Dedifferentiated amniotic fluid mesenchymal stem cell (primary cell): ENCODE results near the gene UNC45A.
"Not testable (repeated sequence)": the region's sequence is repeated elsewhere in the genome, so short reads cannot be mapped to it uniquely, and the experiment has no call there.

Source experiments
- DNase-seq: peaks from one replicate; pipeline ENCODE4 v3.0.0-alpha.2; 2016; ENCODE audit errors: extremely low spot score

The UNC45A gene, protein sequence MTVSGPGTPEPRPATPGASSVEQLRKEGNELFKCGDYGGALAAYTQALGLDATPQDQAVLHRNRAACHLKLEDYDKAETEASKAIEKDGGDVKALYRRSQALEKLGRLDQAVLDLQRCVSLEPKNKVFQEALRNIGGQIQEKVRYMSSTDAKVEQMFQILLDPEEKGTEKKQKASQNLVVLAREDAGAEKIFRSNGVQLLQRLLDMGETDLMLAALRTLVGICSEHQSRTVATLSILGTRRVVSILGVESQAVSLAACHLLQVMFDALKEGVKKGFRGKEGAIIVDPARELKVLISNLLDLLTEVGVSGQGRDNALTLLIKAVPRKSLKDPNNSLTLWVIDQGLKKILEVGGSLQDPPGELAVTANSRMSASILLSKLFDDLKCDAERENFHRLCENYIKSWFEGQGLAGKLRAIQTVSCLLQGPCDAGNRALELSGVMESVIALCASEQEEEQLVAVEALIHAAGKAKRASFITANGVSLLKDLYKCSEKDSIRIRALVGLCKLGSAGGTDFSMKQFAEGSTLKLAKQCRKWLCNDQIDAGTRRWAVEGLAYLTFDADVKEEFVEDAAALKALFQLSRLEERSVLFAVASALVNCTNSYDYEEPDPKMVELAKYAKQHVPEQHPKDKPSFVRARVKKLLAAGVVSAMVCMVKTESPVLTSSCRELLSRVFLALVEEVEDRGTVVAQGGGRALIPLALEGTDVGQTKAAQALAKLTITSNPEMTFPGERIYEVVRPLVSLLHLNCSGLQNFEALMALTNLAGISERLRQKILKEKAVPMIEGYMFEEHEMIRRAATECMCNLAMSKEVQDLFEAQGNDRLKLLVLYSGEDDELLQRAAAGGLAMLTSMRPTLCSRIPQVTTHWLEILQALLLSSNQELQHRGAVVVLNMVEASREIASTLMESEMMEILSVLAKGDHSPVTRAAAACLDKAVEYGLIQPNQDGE

DNA sequence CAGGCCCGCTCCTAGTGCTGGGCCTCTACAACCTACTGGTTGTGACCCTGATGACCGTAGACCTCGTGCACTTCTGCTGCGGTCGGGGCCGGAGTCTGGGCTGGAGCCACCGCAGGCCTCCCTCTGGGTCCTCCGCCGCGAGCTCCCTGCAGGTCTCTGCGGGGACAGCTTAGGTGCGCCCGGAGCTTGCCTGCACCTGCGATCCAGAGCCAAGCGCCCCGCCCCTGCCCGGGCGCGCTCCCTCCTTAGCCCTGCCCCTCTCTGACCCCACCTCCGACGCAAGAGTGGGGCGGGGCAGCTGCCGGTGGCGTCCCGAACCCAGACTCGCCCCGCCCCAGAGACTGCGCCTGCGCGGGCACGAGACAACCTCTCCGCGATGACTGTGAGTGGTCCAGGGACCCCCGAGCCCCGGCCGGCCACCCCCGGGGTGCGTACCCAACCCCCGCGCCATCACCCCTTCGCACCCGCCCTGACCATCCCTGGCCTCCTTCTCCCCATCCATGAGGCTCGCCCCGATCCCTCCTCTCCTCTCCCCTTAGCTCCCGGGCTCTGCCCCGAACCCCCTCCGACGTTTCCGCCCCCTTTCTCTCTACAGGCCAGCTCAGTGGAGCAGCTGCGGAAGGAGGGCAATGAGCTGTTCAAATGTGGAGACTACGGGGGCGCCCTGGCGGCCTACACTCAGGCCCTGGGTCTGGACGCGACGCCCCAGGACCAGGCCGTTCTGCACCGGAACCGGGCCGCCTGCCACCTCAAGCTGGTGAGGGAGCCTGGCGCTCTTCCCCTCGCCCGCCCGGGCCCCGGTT lies at the start of gene UNC45A:
Gene UNC45A (plus strand): TSS at position 337 of the 803 bp plus-strand sequence. CDS start 40 bp downstream, at position 377.
- peak; percentile 57 for DNase-seq

- DNase-seq: peak; percentile 36
Observed at GRCh38 chr15:90885432-90886290, 49.4 kb upstream of the UNC45A start.

- DNase-seq: no peak
Observed at GRCh38 chr15:90886291-90886614, 48.8 kb upstream of the UNC45A start.

DNA sequence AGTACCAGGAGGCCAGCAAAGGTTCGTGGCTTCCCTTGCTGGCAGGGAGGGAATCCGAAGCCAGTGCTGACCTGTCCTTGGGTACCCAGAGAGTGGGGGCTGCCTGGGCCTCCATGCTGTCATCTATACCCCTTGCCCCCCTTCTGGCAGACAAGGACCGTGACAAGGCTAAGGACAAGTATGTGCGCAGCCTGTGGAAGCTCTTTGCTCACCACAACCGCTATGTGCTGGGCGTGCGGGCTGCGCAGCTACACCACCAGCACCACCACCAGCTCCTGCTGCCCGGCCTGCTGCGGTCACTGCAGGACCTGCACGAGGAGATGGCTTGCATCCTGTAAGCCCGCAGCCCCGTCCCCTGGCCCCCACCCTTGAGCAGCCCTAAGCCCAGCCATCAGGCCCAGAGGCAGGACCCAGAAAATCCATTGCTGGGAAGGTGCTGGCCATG lies 48.0 kb upstream of the UNC45A start:
- no peak for DNase-seq

DNA sequence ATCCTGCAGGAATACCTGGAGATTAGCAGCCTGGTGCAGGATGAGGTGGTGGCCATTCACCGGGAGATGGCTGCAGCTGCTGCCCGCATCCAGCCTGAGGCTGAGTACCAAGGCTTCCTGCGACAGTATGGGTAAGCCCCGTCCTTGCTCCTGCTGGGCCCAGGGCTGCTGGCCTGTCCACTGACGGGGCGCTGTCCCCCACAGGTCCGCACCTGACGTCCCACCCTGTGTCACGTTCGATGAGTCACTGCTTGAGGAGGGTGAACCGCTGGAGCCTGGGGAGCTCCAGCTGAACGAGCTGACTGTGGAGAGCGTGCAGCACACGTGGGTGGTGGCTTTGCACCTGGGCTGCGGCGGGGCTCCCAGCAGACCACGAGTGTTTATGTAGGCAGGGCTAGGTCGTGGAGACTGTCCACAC lies 45.8 kb upstream of the UNC45A start:
- DNase-seq: no peak

DNA sequence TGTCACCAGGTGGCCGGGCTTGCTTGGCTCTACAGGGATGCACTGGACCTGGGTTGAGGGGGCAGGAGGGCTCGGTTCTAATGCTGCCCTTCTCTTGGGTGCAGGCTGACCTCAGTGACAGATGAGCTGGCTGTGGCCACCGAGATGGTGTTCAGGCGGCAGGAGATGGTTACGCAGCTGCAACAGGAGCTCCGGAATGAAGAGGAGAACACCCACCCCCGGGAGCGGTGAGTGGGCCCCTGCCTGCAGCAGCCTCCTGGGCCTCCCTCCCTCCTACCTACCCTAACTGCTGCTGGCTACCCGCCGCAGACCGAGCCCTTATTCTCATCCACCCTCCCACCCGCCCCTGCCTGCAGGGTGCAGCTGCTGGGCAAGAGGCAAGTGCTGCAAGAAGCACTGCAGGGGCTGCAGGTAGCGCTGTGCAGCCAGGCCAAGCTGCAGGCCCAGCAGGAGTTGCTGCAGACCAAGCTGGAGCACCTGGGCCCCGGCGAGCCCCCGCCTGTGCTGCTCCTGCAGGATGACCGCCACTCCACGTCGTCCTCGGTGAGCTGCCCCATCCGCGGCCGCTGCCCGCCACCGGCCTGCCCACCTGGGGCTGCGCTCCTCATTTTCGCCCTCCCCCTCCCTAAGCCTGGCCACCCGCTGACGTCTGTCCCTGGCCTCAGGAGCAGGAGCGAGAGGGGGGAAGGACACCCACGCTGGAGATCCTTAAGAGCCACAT lies 45.2 kb upstream of the UNC45A start:
- DNase-seq: no peak

GRCh38 chr15:90890839-90891238 lies 44.2 kb upstream of the UNC45A start:
- DNase-seq: no peak

DNA sequence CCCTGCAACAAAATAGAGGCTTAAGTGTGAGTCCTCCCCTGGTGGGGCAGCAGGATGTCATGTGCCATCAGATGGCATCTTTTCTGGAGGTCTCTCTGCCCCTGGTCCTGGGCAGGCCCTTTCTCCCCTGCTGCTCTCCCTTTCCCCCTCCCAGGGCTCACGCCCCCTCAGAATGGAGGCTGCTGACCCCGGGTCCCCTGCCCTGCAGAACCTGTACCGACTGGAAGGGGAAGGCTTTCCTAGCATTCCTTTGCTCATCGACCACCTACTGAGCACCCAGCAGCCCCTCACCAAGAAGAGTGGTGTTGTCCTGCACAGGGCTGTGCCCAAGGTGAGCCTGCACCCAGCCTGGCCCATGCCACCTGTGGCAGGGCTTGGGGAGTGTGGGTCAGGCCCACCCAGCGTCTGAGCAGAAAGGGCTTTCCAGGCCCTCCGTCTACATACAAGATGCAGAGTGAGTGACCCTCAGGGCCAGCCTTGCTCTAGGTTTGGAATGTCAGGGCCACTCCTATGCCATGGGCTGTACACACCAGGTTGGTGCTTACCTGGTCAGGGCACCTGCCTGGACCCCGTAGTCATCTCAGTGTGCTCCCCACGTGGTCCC lies 43.6 kb upstream of the UNC45A start:
- no peak for DNase-seq

- no peak for DNase-seq
Observed at GRCh38 chr15:90892023-90892422, 43.1 kb upstream of the UNC45A start.

DNA sequence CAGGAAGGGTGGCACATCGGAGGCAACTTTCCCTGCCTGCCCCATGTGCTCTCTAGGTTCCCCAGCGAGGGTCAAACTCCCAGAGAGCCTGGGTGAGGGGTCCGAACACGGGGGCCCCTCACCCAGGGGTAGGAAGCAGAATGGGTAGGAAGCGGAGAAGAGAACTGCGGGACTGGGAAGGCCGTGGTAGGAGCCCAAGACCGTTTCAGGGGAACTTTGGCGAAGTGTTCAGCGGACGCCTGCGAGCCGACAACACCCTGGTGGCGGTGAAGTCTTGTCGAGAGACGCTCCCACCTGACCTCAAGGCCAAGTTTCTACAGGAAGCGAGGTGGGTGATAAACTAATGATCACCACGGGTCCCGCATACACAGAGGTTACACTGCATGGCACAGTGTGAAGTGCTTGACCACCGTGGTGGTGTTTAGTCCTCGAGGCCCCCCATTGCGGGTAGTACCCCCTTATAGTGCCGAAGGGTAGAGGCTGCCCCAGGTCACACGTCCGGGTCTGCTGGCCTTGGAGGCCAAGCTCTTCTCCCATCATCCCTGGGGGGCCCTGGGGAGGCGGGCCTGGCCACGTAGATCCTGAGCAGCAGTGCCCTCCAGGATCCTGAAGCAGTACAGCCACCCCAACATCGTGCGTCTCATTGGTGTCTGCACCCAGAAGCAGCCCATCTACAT lies 42.4 kb upstream of the UNC45A start:
- no peak for DNase-seq

GRCh38 chr15:90893175-90894090 lies 41.7 kb upstream of the UNC45A start:
- no peak for DNase-seq

GRCh38 chr15:90895571-90896117 lies 39.4 kb upstream of the UNC45A start:
- no peak for DNase-seq

- DNase-seq: not testable (repeated sequence)
Observed at GRCh38 chr15:90897131-90897655, 37.9 kb upstream of the UNC45A start.

- no peak for DNase-seq
Observed at GRCh38 chr15:90901175-90902039, 33.7 kb upstream of the UNC45A start.

- peak; percentile 68 for DNase-seq
Observed at GRCh38 chr15:90902040-90902839, 32.8 kb upstream of the UNC45A start.
